ENCODE data around the gene KCNN4.

DNA sequence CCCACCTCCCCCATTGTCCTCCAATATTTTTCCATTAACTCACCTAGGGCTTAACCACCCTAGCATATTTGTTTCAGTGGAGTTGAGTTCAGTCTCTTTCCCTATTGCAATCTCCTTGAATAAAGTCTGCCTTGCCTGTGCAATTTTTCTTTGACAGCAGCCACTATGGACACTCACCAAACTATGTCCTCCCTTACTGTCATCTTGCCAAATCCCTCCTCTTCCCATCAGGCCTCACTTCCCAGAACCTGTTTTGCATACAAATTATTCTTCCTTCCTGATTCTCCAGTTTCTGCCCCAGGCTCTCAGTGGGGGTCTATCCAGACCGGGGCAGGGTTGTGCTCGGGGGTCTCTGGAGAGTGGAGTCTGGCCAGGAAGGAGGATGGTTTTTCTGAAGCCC lies 23.7 kb upstream of the KCNN4 start:
- TF ChIP-seq, protein P1, sequence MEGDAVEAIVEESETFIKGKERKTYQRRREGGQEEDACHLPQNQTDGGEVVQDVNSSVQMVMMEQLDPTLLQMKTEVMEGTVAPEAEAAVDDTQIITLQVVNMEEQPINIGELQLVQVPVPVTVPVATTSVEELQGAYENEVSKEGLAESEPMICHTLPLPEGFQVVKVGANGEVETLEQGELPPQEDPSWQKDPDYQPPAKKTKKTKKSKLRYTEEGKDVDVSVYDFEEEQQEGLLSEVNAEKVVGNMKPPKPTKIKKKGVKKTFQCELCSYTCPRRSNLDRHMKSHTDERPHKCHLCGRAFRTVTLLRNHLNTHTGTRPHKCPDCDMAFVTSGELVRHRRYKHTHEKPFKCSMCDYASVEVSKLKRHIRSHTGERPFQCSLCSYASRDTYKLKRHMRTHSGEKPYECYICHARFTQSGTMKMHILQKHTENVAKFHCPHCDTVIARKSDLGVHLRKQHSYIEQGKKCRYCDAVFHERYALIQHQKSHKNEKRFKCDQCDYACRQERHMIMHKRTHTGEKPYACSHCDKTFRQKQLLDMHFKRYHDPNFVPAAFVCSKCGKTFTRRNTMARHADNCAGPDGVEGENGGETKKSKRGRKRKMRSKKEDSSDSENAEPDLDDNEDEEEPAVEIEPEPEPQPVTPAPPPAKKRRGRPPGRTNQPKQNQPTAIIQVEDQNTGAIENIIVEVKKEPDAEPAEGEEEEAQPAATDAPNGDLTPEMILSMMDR (IDR thresholded peaks at IDR 0.05) = no peak
- TF ChIP-seq POLR2A (IDR thresholded peaks at IDR 0.05) = no peak

All from sigmoid colon (tissue), 3 donors.